HCT116 (cell line): ENCODE results near the gene GLP2R. TPM values are rescaled to one million over a fixed set of nuclear protein-coding genes. Genes with fewer than 3 reads are reported as not detected.

ENCODE experiments used
- ATAC-seq: fragments of 200-7000 bp; cut with Tn5 transposase; 2 replicates; pipeline ENCODE4 v1.9.1; 2020; ENCODE audit warnings: mild to moderate bottlenecking, moderate library complexity
- BruUV-seq: library from RNA; stranded (reverse); fragments of 400-500 nt; replicated peaks from 2 replicates; lab custom pipeline; 2021; lab: Mats Ljungman, UMichigan
- CTCF ChIA-PET: fragments of 300-600 bp; sonication (Branson Sonifier 250); formaldehyde crosslinking; loops from one replicate; lab custom pipeline; 2021; ENCODE audit warnings: antibody characterized with exemption; lab: Charles Lee
- POLR2A ChIA-PET: fragments of 300-600, 350-600 bp; sonication (Branson Sonifier 250); formaldehyde crosslinking; loops from one replicate; lab custom pipeline; 2021; ENCODE audit warnings: antibody characterized with exemption; lab: Charles Lee
- RAD21 ChIA-PET, 2 experiments: fragments of 300-600 bp; sonication (Branson Sonifier 250); formaldehyde crosslinking; loops; one replicate each; lab custom pipeline; 2023; ENCODE audit warnings: low total read pairs in 2 of 2; ENCODE audit not compliant: uncharacterized antibody in 2 of 2, unreplicated experiment in 2 of 2, low non-redundant PET in 1 of 2; lab: Charles Lee
- DNase-seq: peaks from one replicate; pipeline ENCODE4 v3.0.0-alpha.2; 2010; ENCODE audit warnings: low read depth, low spot score
- H2AFZ ChIP-seq: fragments of 200-600 bp; shearing (Covaris generic), sonication (generic); 2 replicates; pipeline ENCODE4 v1.6.1; 2017; ENCODE audit warnings: low read depth, mixed run types, mixed read lengths, antibody characterized with exemption, low read length; ENCODE audit not compliant: poor library complexity, severe bottlenecking
- H3K27ac ChIP-seq: 2 replicates; pipeline ENCODE4 v1.5.1; 2012; ENCODE audit warnings: low read depth, low read length
- H3K27me3 ChIP-seq: fragments of 200-600 bp; sonication (generic); 2 replicates; pipeline ENCODE4 v1.6.1; 2016; ENCODE audit warnings: mixed run types, low read length, mixed read lengths; ENCODE audit not compliant: insufficient read depth
- H3K36me3 ChIP-seq, 2 experiments: fragments of 200-500 bp in 1 of 2; fragments of 200-600 bp in 1 of 2; sonication (Bioruptor generic) in 1 of 2; sonication (generic) in 1 of 2; 2 replicates each; pipeline versions ENCODE4 v1.5.1 to v1.6.1; 2014 to 2016; ENCODE audit warnings: low read length in 2 of 2, inconsistent platforms in 1 of 2, mixed read lengths in 1 of 2, mixed run types in 1 of 2; ENCODE audit not compliant: insufficient read depth in 2 of 2, control insufficient read depth in 1 of 2
- H3K4me1 ChIP-seq, 2 experiments: fragments of 200-600 bp in 1 of 2; sonication (generic) in 1 of 2; 2 replicates each; pipeline versions ENCODE4 v1.5.1 to v1.6.1; 2012 to 2017; ENCODE audit warnings: low read length in 2 of 2, inconsistent platforms in 1 of 2, mild to moderate bottlenecking in 1 of 2, mixed read lengths in 1 of 2, mixed run types in 1 of 2, moderate library complexity in 1 of 2; ENCODE audit not compliant: insufficient read depth in 2 of 2, control insufficient read depth in 1 of 2
- H3K4me2 ChIP-seq: fragments of 200-600 bp; sonication (generic); 2 replicates; pipeline ENCODE4 v1.6.1; 2017; ENCODE audit warnings: mixed run types, low read length, mixed read lengths
- H3K4me3 ChIP-seq, 2 experiments: fragments of 200-600 bp in 1 of 2; sonication (generic) in 1 of 2; replicated peaks in 1 of 2; 2 replicates each; pipeline ENCODE4 v1.5.1; 2011 to 2016; ENCODE audit warnings: low read length in 2 of 2, control low read depth in 1 of 2, low read depth in 1 of 2, mild to moderate bottlenecking in 1 of 2, mixed read lengths in 1 of 2, mixed run types in 1 of 2
- H3K79me2 ChIP-seq: fragments of 200-600 bp; sonication (generic); 2 replicates; pipeline ENCODE4 v1.6.1; 2017; ENCODE audit warnings: mild to moderate bottlenecking, mixed run types, low read length, moderate library complexity, mixed read lengths; ENCODE audit not compliant: insufficient read depth
- H3K9ac ChIP-seq: fragments of 200-600 bp; sonication (generic); 2 replicates; pipeline ENCODE4 v1.6.1; 2016; ENCODE audit warnings: low read length, mixed read lengths
- H3K9me2 ChIP-seq: fragments of 200-600 bp; sonication (generic), shearing (Covaris generic); 2 replicates; pipeline ENCODE4 v1.6.1; 2017; ENCODE audit warnings: mixed run types, mild to moderate bottlenecking, moderate library complexity; ENCODE audit not compliant: insufficient read depth
- H3K9me3 ChIP-seq, 2 experiments: fragments of 200-500 bp in 1 of 2; fragments of 200-600 bp in 1 of 2; sonication (Bioruptor generic) in 1 of 2; sonication (generic) in 1 of 2; 2 replicates each; pipeline ENCODE4 v1.6.1; 2014 to 2017; ENCODE audit warnings: low read length in 2 of 2, mixed read lengths in 2 of 2, inconsistent platforms in 1 of 2, low read depth in 1 of 2, mild to moderate bottlenecking in 1 of 2, mixed run types in 1 of 2, moderate library complexity in 1 of 2; ENCODE audit not compliant: control insufficient read depth in 1 of 2, insufficient read depth in 1 of 2
- H4K20me1 ChIP-seq: fragments of 200-600 bp; sonication (generic), shearing (Covaris generic); 2 replicates; pipeline ENCODE4 v1.6.1; 2017; ENCODE audit warnings: mixed run types, mild to moderate bottlenecking, moderate library complexity; ENCODE audit not compliant: insufficient read depth
- CBX3 ChIP-seq: IDR thresholded peaks from 2 replicates; pipeline ENCODE4 v1.6.1; 2012; ENCODE audit warnings: low read depth
- CEBPB ChIP-seq: IDR thresholded peaks from 2 replicates; pipeline ENCODE4 v1.6.1; 2012; ENCODE audit warnings: low read depth
- EGR1 ChIP-seq: IDR thresholded peaks from 2 replicates; pipeline ENCODE4 v1.6.1; 2012; ENCODE audit warnings: low read depth
- EZH2phosphoT487 ChIP-seq: fragments of 200-600 bp; IDR thresholded peaks from 2 replicates; pipeline ENCODE4 v1.6.1; 2018; ENCODE audit warnings: antibody characterized with exemption, borderline replicate concordance
- FOSL1 ChIP-seq: IDR thresholded peaks from 2 replicates; pipeline ENCODE4 v1.6.1; 2012; ENCODE audit warnings: low read depth
- JUND ChIP-seq: IDR thresholded peaks from 2 replicates; pipeline ENCODE4 v1.6.1; 2012
- POLR2A ChIP-seq: IDR thresholded peaks from 2 replicates; pipeline ENCODE4 v1.7.0; 2011; ENCODE audit warnings: borderline replicate concordance; ENCODE audit not compliant: insufficient read depth, insufficient read length; ENCODE audit errors: extremely low read depth
- POLR2AphosphoS5 ChIP-seq: IDR thresholded peaks from 2 replicates; pipeline ENCODE4 v1.6.1; 2011; ENCODE audit warnings: mild to moderate bottlenecking, low read depth, low read length, moderate library complexity
- RAD21 ChIP-seq: IDR thresholded peaks from 2 replicates; pipeline ENCODE4 v1.6.1; 2012; ENCODE audit warnings: low read depth, mild to moderate bottlenecking
- TCF7L2 ChIP-seq: IDR thresholded peaks from 2 replicates; pipeline ENCODE4 v1.7.0; 2011; ENCODE audit warnings: borderline replicate concordance, inconsistent platforms; ENCODE audit not compliant: insufficient read depth, insufficient read length; ENCODE audit errors: extremely low read depth
- YY1 ChIP-seq: IDR thresholded peaks from 2 replicates; pipeline ENCODE4 v1.6.1; 2011; ENCODE audit warnings: low read length, low read depth, moderate library complexity, mild to moderate bottlenecking; ENCODE audit not compliant: insufficient replicate concordance; ENCODE audit errors: extremely low read depth
- ZFX ChIP-seq: fragments of 450-650 bp; IDR thresholded peaks from 2 replicates; pipeline ENCODE4 v1.6.1; 2017
- intact Hi-C: fragments of 100-400 bp; cut with micrococcal nuclease; formaldehyde crosslinking; loops from 2 replicates; pipeline ENCODE4 v1.10.0; 2022
- total RNA-seq: library from RNA; stranded (reverse); gene quantifications from one replicate; pipeline ENCODE4 v1.2.1, GENCODE V29; 2021; ENCODE audit not compliant: unreplicated experiment
- TF ChIP-seq, protein P1 (sequence below): IDR thresholded peaks from 2 replicates; pipeline ENCODE4 v1.6.1; 2011; ENCODE audit warnings: mild to moderate bottlenecking, low read length, moderate library complexity; ENCODE audit not compliant: insufficient replicate concordance; ENCODE audit errors: extremely low read depth
- TF ChIP-seq, protein P2 (sequence below): IDR thresholded peaks from 2 replicates; pipeline ENCODE4 v1.6.1; 2012
- TF ChIP-seq, protein P3 (sequence below), 3 experiments: fragments of 200-600 bp in 1 of 3; sonication (generic) in 1 of 3; IDR thresholded peaks in 2 of 3; conservative IDR thresholded peaks in 1 of 3; 2 replicates each; pipeline ENCODE4 v1.5.1; 2012 to 2017; ENCODE audit warnings: low read depth in 2 of 3, low read length in 2 of 3, antibody characterized with exemption in 1 of 3, borderline replicate concordance in 1 of 3, control low read depth in 1 of 3, mild to moderate bottlenecking in 1 of 3, mixed read lengths in 1 of 3, mixed run types in 1 of 3, moderate library complexity in 1 of 3; ENCODE audit not compliant: insufficient read depth in 1 of 3

Gene GLP2R
- total RNA-seq, 1 experiment from 2014 or later = not detected

DNA sequence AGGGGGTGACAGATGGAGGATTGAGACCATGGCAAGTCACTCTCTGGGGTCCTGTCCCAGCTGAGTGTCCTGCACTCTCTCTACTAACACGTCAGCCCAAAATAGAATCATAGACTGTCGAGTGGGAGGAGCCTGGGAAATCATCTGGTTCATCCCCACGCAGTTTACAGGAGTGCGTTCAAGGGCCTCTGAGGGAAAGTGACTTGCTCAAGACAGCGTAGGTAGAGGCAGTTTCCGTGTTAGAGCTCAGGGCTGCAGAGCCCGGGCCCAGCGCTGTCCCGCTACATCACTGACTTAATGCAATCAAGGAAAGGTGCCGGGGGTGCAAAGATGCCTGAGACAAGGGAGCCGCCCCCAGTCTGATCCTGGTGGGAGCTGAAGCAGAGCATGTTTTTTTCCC, 14.2 kb upstream of the GLP2R start:
- no peaks in the 10 kb centered on the region for H3K9me3 ChIP-seq
- no peak overlapping the region for H3K27ac ChIP-seq
- intact Hi-C loops = no loop called here
- no peaks in the 10 kb centered on the region for H3K36me3 ChIP-seq
- H3K4me3 ChIP-seq = no peak overlapping the region
- no peak overlapping the region for H3K9ac ChIP-seq
- ATAC-seq (no peak), DNase-seq (no peak)
- ChIA-PET POLR2A (no interaction called here), RAD21 (no interaction called here), CTCF (no interaction called here)
- BruUV-seq = no TSS peak
- H3K79me2 ChIP-seq = no peaks in the 10 kb centered on the region
- no peak overlapping the region for H2AFZ ChIP-seq
- 0 out of 4 replicates have a peak, but pooled peaks cover 0 to 3% of the 10 kb centered on the region in 2 experiments for H3K4me1 ChIP-seq
- H4K20me1 ChIP-seq = no peaks in the 10 kb centered on the region
- TF ChIP-seq POLR2A (no peak), JUND (no peak), EZH2phosphoT487 (no peak), EGR1 (no peak), RAD21 (no peak), CBX3 (no peak), CEBPB (no peak), POLR2AphosphoS5 (no peak), YY1 (no peak), TCF7L2 (no peak), FOSL1 (no peak), ZFX (no peak)
- TF ChIP-seq, protein P1, sequence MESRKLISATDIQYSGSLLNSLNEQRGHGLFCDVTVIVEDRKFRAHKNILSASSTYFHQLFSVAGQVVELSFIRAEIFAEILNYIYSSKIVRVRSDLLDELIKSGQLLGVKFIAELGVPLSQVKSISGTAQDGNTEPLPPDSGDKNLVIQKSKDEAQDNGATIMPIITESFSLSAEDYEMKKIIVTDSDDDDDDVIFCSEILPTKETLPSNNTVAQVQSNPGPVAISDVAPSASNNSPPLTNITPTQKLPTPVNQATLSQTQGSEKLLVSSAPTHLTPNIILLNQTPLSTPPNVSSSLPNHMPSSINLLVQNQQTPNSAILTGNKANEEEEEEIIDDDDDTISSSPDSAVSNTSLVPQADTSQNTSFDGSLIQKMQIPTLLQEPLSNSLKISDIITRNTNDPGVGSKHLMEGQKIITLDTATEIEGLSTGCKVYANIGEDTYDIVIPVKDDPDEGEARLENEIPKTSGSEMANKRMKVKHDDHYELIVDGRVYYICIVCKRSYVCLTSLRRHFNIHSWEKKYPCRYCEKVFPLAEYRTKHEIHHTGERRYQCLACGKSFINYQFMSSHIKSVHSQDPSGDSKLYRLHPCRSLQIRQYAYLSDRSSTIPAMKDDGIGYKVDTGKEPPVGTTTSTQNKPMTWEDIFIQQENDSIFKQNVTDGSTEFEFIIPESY = no peak
- TF ChIP-seq, protein P2, sequence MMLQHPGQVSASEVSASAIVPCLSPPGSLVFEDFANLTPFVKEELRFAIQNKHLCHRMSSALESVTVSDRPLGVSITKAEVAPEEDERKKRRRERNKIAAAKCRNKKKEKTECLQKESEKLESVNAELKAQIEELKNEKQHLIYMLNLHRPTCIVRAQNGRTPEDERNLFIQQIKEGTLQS = no peak
- TF ChIP-seq, protein P3, sequence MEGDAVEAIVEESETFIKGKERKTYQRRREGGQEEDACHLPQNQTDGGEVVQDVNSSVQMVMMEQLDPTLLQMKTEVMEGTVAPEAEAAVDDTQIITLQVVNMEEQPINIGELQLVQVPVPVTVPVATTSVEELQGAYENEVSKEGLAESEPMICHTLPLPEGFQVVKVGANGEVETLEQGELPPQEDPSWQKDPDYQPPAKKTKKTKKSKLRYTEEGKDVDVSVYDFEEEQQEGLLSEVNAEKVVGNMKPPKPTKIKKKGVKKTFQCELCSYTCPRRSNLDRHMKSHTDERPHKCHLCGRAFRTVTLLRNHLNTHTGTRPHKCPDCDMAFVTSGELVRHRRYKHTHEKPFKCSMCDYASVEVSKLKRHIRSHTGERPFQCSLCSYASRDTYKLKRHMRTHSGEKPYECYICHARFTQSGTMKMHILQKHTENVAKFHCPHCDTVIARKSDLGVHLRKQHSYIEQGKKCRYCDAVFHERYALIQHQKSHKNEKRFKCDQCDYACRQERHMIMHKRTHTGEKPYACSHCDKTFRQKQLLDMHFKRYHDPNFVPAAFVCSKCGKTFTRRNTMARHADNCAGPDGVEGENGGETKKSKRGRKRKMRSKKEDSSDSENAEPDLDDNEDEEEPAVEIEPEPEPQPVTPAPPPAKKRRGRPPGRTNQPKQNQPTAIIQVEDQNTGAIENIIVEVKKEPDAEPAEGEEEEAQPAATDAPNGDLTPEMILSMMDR (IDR thresholded peaks at IDR 0.05 in 2 of 3, conservative IDR thresholded peaks at IDR 0.05 in 1 of 3; ENCODE audit: borderline replicate concordance in 1 of 3, insufficient read depth in 1 of 3, low read depth in 2 of 3, low read length in 2 of 3) = no peak
- H3K4me2 ChIP-seq = no peak overlapping the region
- H3K27me3 ChIP-seq = no peaks in the 10 kb centered on the region
- no peaks in the 10 kb centered on the region for H3K9me2 ChIP-seq
